HG02870 (cell line): ENCODE measurements around the gene EMID1.

Experiments
- ATAC-seq: cut with Tn5 transposase; IDR thresholded peaks from one replicate; pipeline ENCODE4 v1.9.1; 2021; ENCODE audit warnings: mild to moderate bottlenecking, moderate library complexity; ENCODE audit not compliant: unreplicated experiment

Gene EMID1

DNA sequence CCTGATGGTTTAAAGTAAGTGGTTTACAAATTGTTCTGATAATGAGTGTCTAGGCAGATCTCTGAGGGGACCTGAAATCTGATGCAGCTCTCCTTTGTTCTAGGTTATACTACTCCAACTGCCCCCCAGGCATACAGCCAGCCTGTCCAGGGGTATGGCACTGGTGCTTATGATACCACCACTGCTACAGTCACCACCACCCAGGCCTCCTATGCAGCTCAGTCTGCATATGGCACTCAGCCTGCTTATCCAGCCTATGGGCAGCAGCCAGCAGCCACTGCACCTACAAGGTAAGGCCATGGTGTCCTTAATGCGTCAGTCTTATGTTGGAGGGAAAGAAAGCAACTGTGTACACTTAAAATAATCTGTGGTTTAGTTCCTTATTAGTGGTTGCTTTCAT is 72.2 kb downstream of the EMID1 start:
- no peak for ATAC-seq

DNA sequence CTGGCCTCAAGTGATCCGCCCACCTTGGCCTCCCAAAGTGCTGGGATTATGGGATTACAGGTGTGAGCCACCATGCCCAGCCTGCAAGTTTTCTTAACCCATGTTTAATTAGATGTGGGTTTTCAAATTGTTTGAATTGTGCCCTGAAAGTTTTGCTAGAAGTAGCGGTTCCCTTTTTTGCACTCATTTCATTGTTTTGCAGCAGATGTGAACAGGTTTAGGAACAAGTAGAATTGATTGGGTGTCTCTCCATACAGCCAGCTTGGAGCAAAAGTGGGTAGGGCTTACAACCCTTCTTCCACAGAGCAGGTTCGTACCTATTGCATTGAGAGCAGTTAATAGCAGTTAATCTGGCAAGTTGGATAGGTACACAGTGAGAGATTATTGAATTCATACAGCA is 78.5 kb downstream of the EMID1 start:
- ATAC-seq, result no peak

DNA sequence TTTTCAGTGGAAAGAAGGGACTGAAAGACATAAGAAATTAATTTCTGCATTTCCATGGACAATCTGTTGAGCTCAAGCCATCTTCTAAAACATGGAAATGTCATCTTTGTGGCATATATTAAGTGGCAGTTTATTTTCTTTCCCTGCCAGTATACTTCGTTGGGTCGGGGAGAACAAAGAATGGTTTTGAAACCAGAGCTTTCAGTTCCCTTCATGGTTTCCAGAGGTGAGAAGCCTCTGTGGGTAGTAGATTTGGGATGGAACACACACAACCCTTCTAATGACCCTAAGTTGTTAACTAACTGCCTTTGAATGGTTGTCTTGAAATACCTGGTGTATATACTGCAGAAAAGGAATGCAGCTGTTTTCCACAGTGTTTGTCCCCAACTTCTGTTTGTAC is 83.1 kb downstream of the EMID1 start:
- no peak for ATAC-seq

DNA sequence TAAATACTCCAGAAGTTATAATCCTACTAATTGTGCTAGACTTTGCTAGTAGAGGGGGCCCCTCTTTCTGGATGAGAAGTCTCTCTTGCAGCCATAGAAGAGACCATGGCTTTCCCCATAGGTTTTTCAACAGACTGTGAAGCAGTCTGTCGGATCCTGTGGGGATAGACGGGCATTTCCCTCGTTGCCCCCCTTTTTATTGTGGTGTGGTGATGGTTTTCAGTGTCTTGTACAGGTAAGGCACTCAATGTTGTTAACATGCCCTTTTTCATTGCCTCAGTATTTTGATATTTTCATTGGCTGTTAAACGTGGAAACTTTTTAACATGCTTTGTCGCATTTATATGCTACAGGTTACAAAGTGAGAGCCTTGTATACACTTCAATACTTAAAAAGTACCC is 84.4 kb downstream of the EMID1 start:
- no peak for ATAC-seq

DNA sequence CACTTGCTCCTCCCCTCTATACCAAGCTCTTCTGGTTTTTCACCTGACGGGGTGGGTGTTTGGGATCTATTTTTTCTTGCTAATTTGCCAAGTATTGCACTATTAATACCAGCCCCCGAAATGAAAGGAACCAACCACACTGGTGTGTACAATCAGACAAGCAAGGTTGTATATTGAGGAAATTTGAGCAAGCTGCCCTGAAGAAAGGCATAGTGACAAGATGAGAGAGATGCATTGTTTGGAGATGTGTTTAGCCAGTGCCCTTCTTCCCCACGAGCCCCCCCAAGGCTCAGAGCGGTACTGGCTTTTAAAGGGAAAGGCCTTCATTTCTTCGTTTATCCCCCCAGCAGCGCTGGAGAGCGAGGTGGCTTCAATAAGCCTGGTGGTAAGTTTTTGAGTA is 85.5 kb downstream of the EMID1 start:
- no peak for ATAC-seq

DNA sequence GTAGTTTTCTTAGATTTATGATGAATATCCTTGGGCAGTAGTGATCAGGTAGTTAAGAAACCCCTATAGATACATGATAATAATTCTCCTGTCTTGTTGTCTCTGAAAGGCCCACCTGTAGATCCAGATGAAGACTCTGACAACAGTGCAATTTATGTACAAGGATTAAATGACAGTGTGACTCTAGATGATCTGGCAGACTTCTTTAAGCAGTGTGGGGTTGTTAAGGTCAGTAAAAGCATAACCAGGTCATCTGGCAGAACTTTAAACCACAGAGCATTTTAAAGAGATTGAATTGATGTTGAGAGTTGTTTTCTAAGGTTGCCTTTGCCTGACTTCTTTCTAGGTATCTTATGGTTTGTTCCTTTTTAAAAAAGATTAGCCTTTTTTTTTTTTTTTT is 86.7 kb downstream of the EMID1 start:
- no peak for ATAC-seq

DNA sequence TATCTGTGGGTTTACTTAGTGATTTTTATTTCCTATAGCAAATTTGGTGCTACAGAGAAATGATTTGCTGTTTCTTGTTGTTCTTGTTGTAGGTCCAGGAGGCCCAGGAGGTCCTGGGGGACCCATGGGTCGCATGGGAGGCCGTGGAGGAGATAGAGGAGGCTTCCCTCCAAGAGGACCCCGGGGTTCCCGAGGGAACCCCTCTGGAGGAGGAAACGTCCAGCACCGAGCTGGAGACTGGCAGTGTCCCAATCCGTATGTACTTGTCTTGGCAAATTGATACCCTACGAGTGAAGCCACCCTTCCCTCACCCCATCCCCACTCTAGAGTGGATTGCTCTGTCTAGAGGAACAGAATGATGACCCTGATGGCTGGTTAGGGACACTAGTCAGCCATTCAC is 92.9 kb downstream of the EMID1 start:
- no peak for ATAC-seq

DNA sequence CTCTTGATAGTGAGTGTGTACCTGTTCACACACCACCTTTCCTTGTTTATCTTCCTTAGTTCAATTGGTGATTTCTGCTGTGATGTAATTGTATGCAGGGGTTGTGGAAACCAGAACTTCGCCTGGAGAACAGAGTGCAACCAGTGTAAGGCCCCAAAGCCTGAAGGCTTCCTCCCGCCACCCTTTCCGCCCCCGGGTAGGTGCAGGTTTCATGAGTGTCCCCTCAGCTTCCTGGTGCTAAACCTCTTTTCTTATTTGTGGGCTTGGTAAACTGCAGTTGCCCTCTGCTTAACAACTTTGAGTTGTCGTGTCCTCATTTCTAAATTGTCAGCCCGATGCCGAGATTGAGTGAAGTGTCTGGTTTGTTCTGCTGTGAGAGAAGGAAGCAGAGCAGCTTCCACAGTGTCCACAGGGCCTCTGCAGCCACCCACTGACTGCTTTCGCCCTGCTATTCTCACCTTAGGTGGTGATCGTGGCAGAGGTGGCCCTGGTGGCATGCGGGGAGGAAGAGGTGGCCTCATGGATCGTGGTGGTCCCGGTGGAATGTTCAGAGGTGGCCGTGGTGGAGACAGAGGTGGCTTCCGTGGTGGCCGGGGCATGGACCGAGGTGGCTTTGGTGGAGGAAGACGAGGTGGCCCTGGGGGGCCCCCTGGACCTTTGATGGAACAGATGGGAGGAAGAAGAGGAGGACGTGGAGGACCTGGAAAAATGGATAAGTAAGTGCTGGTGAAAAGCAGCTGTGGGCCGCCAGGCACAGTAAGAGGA is 93.6 kb downstream of the EMID1 start:
- no peak for ATAC-seq

DNA sequence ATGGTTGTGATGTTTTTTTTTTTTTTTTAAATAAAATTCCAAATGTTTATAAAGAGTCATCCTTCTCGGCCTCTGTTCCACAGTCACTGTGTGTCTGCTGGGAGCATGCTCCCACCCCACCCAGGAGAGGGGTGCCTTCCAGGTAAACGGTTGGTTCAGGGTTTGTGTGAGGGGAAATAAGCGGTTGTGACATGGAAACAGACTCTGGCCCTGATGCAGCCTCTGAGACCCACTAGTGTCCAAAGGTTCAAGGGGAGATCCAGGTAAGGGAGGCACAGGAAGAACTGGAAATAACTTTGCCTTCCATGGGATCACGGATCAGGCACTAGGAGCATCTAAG is 94.7 kb downstream of the EMID1 start:
- no peak for ATAC-seq

DNA sequence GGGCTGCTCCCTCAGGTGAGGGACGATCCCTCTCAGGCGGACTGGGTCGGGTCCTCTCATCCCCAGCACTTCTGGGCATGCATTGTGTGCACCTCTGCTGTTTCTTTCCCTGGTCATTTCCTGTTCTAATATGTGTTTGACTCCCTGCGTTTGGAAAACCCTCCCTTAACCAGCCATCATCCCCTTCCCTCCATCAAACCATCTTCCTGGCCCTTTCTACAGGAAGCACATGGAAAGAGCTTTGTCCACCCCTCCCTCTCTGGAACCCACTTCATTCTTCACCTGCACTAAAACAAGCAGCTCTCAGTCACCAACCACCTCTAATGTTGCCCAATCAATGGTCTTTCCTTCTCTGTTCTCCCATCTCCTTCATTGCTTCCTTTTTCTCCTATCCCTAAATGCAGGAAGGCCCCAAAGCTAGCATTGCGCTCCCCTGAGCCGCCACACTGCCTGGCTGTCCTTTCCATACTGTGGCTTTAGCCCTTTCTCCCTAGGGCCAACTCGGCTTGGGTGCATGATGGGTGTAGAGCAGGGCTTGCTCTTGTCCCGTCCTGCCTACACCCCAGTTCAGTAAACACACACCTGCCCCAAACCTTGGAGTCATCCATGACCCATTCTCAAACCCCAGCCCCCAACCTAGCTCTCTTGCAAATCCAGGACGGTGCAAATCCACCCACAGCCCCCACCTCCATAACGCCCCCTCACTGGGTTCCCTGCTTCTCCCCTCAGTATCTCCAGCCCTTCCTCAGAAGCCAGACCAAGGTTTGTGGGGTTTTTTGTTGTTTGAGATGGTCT is 95.3 kb downstream of the EMID1 start:
- ATAC-seq, result no peak

DNA sequence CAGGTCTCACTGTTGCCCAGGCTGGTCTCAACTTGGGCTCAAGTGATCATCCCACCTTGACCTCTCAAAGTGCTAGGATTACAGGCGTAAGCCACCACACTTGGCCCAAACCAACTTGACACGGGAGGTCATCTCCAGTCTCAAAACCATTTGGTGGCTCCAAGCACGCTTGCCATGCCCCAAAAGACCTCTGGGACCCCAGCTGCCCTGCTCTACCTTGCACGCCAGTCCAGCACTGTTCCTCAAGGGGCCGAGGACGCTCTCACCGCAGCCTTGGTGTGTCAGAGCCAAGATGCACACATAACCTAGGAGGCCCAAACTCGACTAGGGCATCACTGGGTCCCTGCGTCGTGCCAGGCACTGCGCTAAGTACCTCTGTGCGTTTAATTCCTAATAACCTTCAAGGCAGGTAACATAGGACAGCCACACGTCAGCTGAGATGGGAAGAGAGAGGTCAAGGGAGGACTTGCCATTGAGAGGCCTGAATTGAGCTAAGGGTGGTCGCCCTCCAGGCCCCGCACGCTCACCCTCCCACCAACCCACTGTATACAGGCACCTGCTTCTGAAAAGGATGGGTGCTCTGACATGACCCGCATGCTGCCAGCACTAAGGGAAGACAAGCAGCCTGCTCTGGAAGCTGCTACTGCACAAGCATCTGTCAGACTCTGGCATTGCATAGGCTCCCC is 96.2 kb downstream of the EMID1 start:
- no peak for ATAC-seq

DNA sequence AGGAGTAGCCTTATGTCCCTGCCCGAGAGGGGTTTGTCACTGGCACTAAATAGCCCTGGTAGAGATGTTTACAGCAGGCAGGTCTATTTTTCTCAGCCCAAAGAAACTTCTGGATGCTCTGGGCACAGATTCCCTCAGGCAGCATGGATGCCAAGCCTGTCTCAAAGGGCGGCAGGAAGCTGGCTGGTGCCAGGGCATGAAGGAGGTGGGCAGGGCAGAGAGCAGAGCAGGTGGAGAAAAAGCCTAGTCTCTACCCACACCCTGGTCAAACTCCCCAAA is 96.6 kb downstream of the EMID1 start:
- ATAC-seq, result no peak

DNA sequence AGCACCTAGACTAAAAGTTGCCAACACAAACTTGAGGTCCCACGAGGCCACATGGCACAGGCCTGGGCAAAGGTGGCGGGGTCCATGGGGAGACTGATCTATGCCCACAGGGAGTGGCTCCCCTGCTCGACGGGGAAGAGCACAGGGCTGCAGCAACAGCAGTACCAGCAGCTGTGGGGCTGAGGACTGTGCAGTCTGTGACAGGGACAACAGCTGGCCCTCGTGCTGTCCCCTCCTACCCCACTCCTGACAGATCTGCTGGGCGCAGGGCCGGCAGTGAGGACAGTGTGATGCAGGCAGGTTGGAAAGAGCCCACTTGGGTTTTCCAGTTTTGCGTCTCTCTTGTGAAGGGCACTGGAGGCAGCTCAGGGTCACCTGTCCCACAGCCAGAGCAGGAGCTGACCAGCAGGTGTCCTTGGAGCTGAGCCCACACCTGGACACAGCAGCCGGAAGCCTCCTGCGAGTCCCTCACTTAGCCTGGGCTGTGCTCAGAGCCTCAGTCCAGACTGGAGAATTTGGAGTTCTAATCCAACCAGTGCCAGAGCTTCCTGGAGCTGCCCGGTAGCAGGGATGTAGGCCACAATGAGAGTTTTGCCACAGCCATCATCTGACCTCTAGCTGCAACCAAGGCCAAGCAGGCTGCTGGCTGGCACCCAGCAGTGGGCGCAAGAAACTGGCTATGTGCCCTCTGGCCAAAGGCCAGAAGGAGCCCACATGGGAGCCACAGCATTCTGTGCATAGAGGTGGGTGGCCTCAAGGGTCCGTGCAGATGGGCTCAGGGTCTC is 97.2 kb downstream of the EMID1 start:
- no peak for ATAC-seq

DNA sequence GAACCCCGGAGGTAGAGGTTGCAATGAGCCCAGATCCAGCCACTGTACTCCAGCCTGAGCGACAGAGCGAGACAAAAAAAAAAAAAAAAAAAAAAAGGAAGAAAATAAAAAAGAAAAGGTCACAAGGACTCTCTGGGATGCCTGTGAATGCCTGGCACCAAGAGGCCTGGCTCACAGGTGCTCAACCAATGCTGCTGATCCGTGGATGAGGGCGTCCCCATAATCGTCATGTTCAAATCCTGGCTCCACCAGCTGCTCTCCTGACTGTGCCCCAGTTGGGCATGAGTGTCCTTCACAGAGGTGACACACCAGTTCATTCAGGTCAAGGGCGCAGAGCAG is 100.1 kb downstream of the EMID1 start:
- no peak for ATAC-seq

DNA sequence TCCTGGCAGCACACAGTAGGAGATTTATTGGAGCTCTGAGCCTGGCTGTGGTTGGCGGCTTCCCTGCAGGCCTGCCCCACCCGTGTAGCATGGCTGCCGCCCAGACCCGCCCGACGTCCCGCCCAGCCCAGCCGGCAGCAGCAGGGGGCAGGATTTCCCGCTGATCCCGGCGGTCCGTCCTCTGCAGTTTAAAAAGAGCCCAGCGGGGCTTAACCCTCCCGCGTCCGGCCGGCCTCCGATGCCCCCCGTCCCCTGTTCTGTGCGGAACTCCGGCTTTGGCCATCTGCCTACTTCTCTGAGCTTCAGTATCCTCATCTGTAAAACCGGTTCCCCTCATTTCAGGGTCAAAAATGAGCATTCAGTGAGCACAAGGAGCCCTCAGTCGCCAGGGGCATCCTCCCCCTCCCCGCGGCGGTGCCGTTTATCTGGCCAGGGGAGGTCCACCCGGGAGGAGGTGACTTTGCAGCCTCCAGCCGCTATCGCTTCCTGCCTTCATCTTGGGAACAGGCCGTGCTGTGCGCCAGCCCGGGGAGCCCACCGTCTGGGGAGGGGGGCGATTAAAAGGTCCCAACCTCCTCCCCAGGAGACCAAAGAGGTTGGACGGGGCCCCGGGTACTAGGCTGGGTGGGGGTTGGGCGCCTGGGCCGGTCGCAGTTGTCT is 100.6 kb downstream of the EMID1 start, which contains the start of gene GAS2L1:
Gene GAS2L1 (plus strand): TSS at position 476 of the 660 bp plus-strand sequence. CDS start 1,456 bp downstream, outside the sequence.
- no peak for ATAC-seq

DNA sequence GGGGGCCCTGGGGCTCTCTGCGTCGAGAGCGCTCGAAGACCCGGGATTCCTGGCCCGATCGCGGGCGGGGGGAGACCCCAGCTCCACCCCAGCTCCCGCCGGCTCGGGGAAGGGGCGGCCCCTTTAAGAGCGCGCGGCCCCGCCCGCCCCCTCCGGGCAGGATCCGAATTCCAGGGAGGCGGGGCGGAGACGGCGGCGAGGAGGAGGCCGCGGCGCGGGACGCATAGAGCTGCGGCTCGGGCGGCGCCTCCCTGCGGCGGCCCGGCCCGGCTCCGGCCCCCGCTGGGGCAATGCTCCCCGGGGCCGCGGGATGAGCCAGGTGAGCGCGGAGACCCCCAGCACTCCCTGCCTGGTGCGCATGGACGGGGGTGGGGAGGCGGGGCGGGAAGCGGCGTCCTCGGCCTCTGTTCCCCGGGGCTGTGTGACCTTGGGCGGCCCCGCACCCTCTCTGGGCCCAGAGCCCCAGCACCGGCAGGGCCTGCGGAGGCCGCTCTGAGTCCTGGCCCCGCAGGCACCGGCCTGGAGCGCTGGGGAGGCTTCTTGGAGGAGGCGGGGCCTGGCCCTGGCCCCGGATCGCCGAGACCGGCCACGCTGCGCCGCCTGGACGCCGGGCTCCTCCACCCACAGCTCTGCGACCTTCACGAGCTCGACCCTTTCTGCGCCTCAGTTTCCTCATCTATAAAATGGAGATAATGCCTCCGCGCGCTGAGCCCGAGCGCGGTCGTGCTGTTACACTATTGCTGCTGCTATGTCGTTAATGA is 101.3 kb downstream of the EMID1 start:
- no peak for ATAC-seq

DNA sequence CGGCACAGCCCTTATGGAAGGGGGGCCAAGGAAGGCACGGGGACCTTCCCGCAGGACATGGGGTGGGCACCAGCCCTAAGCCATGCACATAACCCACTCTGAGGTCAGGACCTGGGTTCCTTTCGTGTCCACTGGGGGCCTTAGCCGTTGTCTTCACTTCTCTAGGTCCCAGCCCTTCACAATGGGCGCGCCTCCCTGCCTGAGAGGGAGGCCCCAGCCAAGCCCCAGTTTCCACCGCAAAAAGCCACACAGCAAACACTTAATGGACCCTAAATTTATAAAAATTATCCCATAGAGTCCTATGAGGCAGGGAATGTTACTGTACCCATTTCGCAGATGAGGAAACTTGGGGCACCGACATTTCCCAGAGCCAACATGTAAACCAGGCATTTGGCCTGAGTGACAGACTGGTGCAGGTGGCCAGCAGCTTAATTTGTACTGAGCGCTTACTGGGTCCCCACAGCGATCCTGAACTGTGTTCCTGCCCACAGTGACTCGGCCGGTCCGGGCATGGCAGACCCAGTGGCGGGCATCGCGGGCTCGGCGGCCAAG is 102.0 kb downstream of the EMID1 start:
- no peak for ATAC-seq

DNA sequence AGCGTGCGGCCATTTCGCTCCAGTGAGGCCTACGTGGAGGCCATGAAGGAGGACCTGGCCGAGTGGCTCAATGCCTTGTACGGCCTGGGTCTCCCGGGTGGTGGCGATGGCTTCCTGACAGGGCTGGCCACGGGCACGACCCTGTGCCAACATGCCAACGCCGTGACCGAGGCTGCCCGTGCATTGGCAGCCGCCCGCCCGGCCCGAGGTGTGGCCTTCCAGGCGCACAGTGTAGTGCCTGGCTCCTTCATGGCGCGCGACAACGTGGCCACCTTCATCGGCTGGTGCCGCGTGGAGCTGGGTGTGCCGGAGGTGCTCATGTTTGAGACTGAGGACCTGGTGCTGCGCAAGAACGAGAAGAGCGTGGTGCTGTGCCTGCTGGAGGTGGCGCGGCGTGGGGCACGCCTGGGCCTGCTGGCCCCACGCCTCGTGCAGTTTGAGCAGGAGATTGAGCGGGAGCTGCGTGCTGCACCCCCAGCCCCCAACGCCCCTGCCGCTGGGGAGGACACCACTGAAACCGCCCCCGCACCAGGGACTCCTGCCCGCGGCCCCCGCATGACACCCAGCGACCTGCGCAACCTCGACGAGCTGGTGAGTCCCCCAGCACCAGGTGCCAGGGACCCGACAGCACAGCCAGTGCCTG is 102.6 kb downstream of the EMID1 start:
- no peak for ATAC-seq

DNA sequence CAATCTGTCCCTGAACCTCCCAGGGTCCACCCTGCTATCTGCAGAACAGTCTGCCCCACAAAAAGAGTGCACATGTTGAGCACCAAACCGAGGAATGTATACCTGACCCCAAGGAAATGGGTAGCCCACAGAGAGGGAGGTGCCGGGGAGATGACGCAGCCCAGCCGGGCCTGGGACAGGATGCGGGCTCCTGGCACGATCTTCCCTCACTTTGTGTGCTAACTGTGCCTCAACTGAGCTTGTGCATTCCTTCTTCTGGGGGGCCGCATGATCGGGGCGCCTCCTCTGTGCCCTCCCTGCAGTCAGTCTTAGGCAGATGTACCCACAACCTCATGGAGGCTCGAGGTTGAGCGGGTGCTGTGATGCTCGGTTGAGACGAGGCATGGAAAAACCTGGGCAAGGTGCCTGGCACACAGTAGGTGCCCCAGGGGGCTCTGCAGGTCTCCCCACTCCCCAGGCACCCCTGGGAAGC is 103.1 kb downstream of the EMID1 start:
- no peak for ATAC-seq
